ENCODE data around the gene SLC2A4. TPM values are rescaled to one million over a fixed set of nuclear protein-coding genes. Genes with fewer than 3 reads are reported as not detected.

SLC2A4 gene
- total RNA-seq, 1 experiment from 2014 or later = not detected

- H4K20me1 ChIP-seq (ENCODE audit: insufficient read depth, low read depth, low read length) = no peaks in the 10 kb centered on the region
- peaks cover 11% of the 10 kb centered on the region for H3K4me1 ChIP-seq (ENCODE audit: low read length)
- no peak overlapping the region; the same call in 1 of the 2 replicates for H3K9ac ChIP-seq (ENCODE audit: low read length)
- no peak overlapping the region for H3K4me2 ChIP-seq (ENCODE audit: low read depth, low read length, poor library complexity, severe bottlenecking)
- H3K27ac ChIP-seq (ENCODE audit: low read length) = no peak overlapping the region
- H3K79me2 ChIP-seq (ENCODE audit: low read length) = peaks cover 24% of the 10 kb centered on the region
- DNase-seq = no peak
- peaks cover 20% of the 10 kb centered on the region for H3K36me3 ChIP-seq (ENCODE audit: insufficient read depth, low read length)
- no peaks in the 10 kb centered on the region for H3K27me3 ChIP-seq (ENCODE audit: low read length)
- no peak overlapping the region for H3K4me3 ChIP-seq (ENCODE audit: low read length)
- no peak overlapping the region for H2AFZ ChIP-seq (ENCODE audit: low read length)
- no peaks in the 10 kb centered on the region for H3K9me2 ChIP-seq (replicated peaks; ENCODE audit: insufficient read depth, low read length)
- no peaks in the 10 kb centered on the region for H3K9me3 ChIP-seq (ENCODE audit: low read length)
Measured at GRCh38 chr17:7324438-7324779, 42.9 kb downstream of the SLC2A4 start.

DNA sequence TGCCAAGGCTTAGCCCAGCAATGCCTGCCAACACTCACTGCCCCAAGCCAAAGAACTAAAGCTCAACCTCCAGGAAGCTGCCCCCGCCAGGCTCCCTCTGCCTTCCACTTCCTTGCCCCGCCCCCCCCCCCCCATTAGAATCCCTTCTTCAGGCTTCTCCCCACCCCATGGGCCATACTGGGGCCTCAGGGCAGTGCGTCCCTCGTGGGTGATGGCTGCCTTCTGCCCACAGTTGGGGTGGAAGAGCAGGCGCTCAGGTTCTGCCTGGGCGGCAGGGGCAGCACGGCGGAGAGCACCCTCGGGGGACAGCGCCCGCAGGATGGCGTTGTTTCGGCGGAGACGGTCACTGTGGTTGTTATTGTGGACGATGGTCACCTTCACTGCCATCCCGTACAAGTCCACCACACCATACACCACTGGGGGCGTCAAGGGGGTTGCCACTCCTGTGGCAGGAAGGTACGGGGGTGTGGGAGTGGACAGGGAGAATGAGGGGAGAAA, 43.6 kb downstream of the SLC2A4 start:
- no peak for DNase-seq
- no peak overlapping the region for H3K4me3 ChIP-seq (ENCODE audit: low read length)
- H3K27ac ChIP-seq (ENCODE audit: low read length) = no peak overlapping the region
- no peak overlapping the region for H2AFZ ChIP-seq (ENCODE audit: low read length)
- H3K79me2 ChIP-seq (ENCODE audit: low read length) = peaks cover 24% of the 10 kb centered on the region
- H3K9me2 ChIP-seq (replicated peaks; ENCODE audit: insufficient read depth, low read length) = no peaks in the 10 kb centered on the region
- H3K36me3 ChIP-seq (ENCODE audit: insufficient read depth, low read length) = peaks cover 20% of the 10 kb centered on the region
- no peaks in the 10 kb centered on the region for H3K27me3 ChIP-seq (ENCODE audit: low read length)
- H4K20me1 ChIP-seq (ENCODE audit: insufficient read depth, low read depth, low read length) = no peaks in the 10 kb centered on the region
- H3K4me2 ChIP-seq (ENCODE audit: low read depth, low read length, poor library complexity, severe bottlenecking) = no peak overlapping the region
- no peak overlapping the region for H3K9ac ChIP-seq (ENCODE audit: low read length)
- peaks cover 16% of the 10 kb centered on the region for H3K4me1 ChIP-seq (ENCODE audit: low read length)
- no peaks in the 10 kb centered on the region for H3K9me3 ChIP-seq (ENCODE audit: low read length)

GRCh38 chr17:7326186-7326585, 44.7 kb downstream of the SLC2A4 start:
- H2AFZ ChIP-seq (ENCODE audit: low read length) = no peak overlapping the region
- no peak for DNase-seq
- H3K27me3 ChIP-seq (ENCODE audit: low read length) = no peaks in the 10 kb centered on the region
- no peak overlapping the region for H3K4me2 ChIP-seq (ENCODE audit: low read depth, low read length, poor library complexity, severe bottlenecking)
- no peak overlapping the region for H3K9ac ChIP-seq (ENCODE audit: low read length)
- no peaks in the 10 kb centered on the region for H4K20me1 ChIP-seq (ENCODE audit: insufficient read depth, low read depth, low read length)
- no peaks in the 10 kb centered on the region for H3K9me2 ChIP-seq (replicated peaks; ENCODE audit: insufficient read depth, low read length)
- H3K9me3 ChIP-seq (ENCODE audit: low read length) = no peaks in the 10 kb centered on the region
- no peak overlapping the region for H3K27ac ChIP-seq (ENCODE audit: low read length)
- peaks cover 23% of the 10 kb centered on the region for H3K4me1 ChIP-seq (ENCODE audit: low read length)
- H3K36me3 ChIP-seq (ENCODE audit: insufficient read depth, low read length) = peaks cover 14% of the 10 kb centered on the region; the same call in 1 of the 2 replicates
- H3K79me2 ChIP-seq (ENCODE audit: low read length) = peaks cover 24% of the 10 kb centered on the region
- H3K4me3 ChIP-seq (ENCODE audit: low read length) = no peak overlapping the region

GRCh38 chr17:7327056-7327455, 45.5 kb downstream of the SLC2A4 start:
- H3K4me2 ChIP-seq (ENCODE audit: low read depth, low read length, poor library complexity, severe bottlenecking) = no peak overlapping the region
- H3K79me2 ChIP-seq (ENCODE audit: low read length) = peaks cover 24% of the 10 kb centered on the region
- H3K27me3 ChIP-seq (ENCODE audit: low read length) = no peaks in the 10 kb centered on the region

GRCh38 chr17:7327501-7327900, 46.0 kb downstream of the SLC2A4 start:
- Histone ChIP-seq H3K9me2 (replicated peaks; ENCODE audit: insufficient read depth, low read length) (no peaks in the 10 kb centered on the region), H3K9ac (ENCODE audit: low read length) (peak overlapping the region; percentile 94), H2AFZ (ENCODE audit: low read length) (no peak overlapping the region), H3K4me2 (ENCODE audit: low read depth, low read length, poor library complexity, severe bottlenecking) (peak overlapping the region; percentile 99), H3K36me3 (ENCODE audit: insufficient read depth, low read length) (peaks cover 13% of the 10 kb centered on the region; the same call in 1 of the 2 replicates), H3K27ac (ENCODE audit: low read length) (no peak overlapping the region), H4K20me1 (ENCODE audit: insufficient read depth, low read depth, low read length) (no peaks in the 10 kb centered on the region), H3K79me2 (ENCODE audit: low read length) (peaks cover 24% of the 10 kb centered on the region), H3K4me3 (ENCODE audit: low read length) (peak overlapping the region; percentile 99; the same call in 1 of the 2 replicates), H3K9me3 (ENCODE audit: low read length) (no peaks in the 10 kb centered on the region), H3K4me1 (ENCODE audit: low read length) (peaks cover 23% of the 10 kb centered on the region), H3K27me3 (ENCODE audit: low read length) (no peaks in the 10 kb centered on the region)
- DNase-seq = no peak

More at GRCh38 chr17:7327056-7327455, 45.5 kb downstream of the SLC2A4 start:
- no peak overlapping the region for H3K27ac ChIP-seq (ENCODE audit: low read length)
- peaks cover 14% of the 10 kb centered on the region; the same call in 1 of the 2 replicates for H3K36me3 ChIP-seq (ENCODE audit: insufficient read depth, low read length)
- H3K9me2 ChIP-seq (replicated peaks; ENCODE audit: insufficient read depth, low read length) = no peaks in the 10 kb centered on the region
- peaks cover 23% of the 10 kb centered on the region for H3K4me1 ChIP-seq (ENCODE audit: low read length)
- H4K20me1 ChIP-seq (ENCODE audit: insufficient read depth, low read depth, low read length) = no peaks in the 10 kb centered on the region
- H2AFZ ChIP-seq (ENCODE audit: low read length) = no peak overlapping the region
- H3K9ac ChIP-seq (ENCODE audit: low read length) = peak overlapping the region; percentile 94; the same call in 1 of the 2 replicates
- DNase-seq = no peak
- no peak overlapping the region for H3K4me3 ChIP-seq (ENCODE audit: low read length)
- H3K9me3 ChIP-seq (ENCODE audit: low read length) = no peaks in the 10 kb centered on the region

DNA sequence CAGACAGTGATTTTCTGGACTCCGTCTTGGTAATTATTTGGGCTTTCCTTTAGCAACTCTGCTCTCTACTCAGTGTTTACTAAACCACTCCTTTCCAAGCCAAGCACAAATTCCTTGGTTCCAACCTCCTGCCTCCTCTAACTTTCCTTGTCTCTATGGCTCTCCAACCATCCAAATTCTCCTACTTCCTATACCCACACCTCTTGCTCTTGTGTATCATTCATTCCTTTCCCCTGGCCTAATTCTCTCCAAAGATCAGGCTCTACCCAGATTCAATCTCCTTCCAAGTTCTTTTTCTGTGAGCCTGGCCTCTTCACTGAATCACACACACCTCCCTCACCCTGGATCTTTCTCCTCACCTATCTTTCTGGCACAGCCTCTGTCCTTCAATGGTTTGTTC, 46.5 kb downstream of the SLC2A4 start:
- H3K9me2 ChIP-seq (replicated peaks; ENCODE audit: insufficient read depth, low read length) = no peaks in the 10 kb centered on the region
- no peak overlapping the region for H3K27ac ChIP-seq (ENCODE audit: low read length)
- H3K9me3 ChIP-seq (ENCODE audit: low read length) = no peaks in the 10 kb centered on the region
- peak overlapping the region; percentile 94 for H3K9ac ChIP-seq (ENCODE audit: low read length)
- H3K36me3 ChIP-seq (ENCODE audit: insufficient read depth, low read length) = peaks cover 8% of the 10 kb centered on the region; the same call in 1 of the 2 replicates
- H2AFZ ChIP-seq (ENCODE audit: low read length) = no peak overlapping the region
- no peak for DNase-seq
- H3K4me2 ChIP-seq (ENCODE audit: low read depth, low read length, poor library complexity, severe bottlenecking) = peak overlapping the region; percentile 99
- no peaks in the 10 kb centered on the region for H3K27me3 ChIP-seq (ENCODE audit: low read length)
- H3K79me2 ChIP-seq (ENCODE audit: low read length) = peaks cover 24% of the 10 kb centered on the region
- no peaks in the 10 kb centered on the region for H4K20me1 ChIP-seq (ENCODE audit: insufficient read depth, low read depth, low read length)
- H3K4me3 ChIP-seq (ENCODE audit: low read length) = peak overlapping the region; percentile 99
- peaks cover 23% of the 10 kb centered on the region for H3K4me1 ChIP-seq (ENCODE audit: low read length)

DNA sequence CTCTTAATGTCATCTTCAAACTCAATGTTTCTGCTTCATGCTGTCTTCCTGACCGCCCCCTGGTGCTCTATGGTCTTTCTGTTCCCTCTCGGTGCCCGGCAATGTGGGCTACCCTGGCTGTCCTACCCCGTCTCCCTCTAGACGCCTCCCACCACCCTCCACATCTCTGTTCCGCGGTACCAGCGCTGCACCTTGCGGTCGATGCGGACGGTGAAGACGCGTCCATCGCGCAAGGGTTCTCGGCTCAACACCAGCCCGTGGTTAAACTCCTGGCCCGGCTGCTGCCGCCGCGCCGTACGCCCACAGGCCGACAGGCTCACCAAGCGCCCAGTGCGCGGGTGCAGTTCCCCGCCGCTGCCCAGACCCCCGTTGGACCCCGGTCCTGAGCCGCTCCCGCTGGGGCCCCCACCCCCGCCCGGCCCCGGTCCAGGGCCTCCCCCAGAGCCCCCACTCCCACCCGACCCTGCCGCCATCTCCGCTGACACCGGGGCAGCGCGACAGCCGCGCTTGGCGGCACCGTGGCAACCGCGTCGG, 47.4 kb downstream of the SLC2A4 start, which contains the start of gene NEURL4:
TSS of gene NEURL4 (minus strand) at position 496 of the 534 bp plus-strand sequence. CDS start at position 473, 23 bp downstream.
- Histone ChIP-seq H3K4me2 (ENCODE audit: low read depth, low read length, poor library complexity, severe bottlenecking) (peak within 1 kb of the TSS; percentile 99), H4K20me1 (ENCODE audit: insufficient read depth, low read depth, low read length) (no peaks in the 10 kb centered on the region), H3K27ac (ENCODE audit: low read length) (peak within 1 kb of the TSS; percentile 75), H3K27me3 (ENCODE audit: low read length) (no peaks in the 10 kb centered on the region), H3K9me2 (replicated peaks; ENCODE audit: insufficient read depth, low read length) (no peaks in the 10 kb centered on the region), H3K9me3 (ENCODE audit: low read length) (no peaks in the 10 kb centered on the region), H3K79me2 (ENCODE audit: low read length) (peaks cover 24% of the 10 kb centered on the region), H3K4me1 (ENCODE audit: low read length) (peaks cover 23% of the 10 kb centered on the region), H3K36me3 (ENCODE audit: insufficient read depth, low read length) (no peaks in the 10 kb centered on the region; the same call in 1 of the 2 replicates), H3K9ac (ENCODE audit: low read length) (peak within 1 kb of the TSS; percentile 94), H3K4me3 (ENCODE audit: low read length) (peak within 1 kb of the TSS; percentile 99), H2AFZ (ENCODE audit: low read length) (peak within 1 kb of the TSS; percentile 78)
- DNase-seq = no peak

DNA sequence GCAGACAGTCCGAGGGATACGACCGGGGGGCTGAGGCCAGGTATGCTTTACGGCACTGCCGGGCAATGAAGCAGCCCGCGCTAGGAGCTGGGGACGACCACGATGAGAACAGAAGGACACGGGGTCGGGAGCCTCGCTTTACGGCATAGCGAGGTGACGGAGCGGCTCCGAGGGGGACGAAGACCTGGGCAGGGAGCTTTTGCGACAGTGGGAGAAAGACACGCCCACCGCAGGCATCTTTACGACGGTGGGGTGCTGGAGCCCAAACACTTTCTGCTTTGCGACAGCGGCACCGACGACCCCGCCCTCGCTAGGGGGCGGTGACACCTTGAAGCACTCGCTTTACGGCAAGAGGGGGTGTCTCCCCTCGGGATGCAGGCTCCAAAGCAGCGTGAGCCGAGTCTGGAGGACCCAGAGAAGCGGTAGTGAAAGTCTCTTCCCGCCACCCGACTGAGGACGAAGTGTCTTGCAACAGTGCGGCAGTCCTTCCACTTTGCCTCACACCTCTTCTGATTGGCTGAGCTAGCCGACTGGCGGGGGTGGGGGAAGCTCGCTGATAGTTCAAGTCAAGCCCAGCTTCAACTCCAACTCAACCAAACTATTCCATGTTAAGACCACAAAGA, 48.0 kb downstream of the SLC2A4 start:
- peak overlapping the region; percentile 99 for H3K4me3 ChIP-seq (ENCODE audit: low read length)
- H3K27me3 ChIP-seq (ENCODE audit: low read length) = no peaks in the 10 kb centered on the region
- peak overlapping the region; percentile 78 for H2AFZ ChIP-seq (ENCODE audit: low read length)
- peak; percentile 100 for DNase-seq
- no peaks in the 10 kb centered on the region; the same call in 1 of the 2 replicates for H3K36me3 ChIP-seq (ENCODE audit: insufficient read depth, low read length)
- peaks cover 24% of the 10 kb centered on the region for H3K79me2 ChIP-seq (ENCODE audit: low read length)
- H3K4me1 ChIP-seq (ENCODE audit: low read length) = peaks cover 23% of the 10 kb centered on the region
- H3K4me2 ChIP-seq (ENCODE audit: low read depth, low read length, poor library complexity, severe bottlenecking) = peak overlapping the region; percentile 99
- peak overlapping the region; percentile 94 for H3K9ac ChIP-seq (ENCODE audit: low read length)
- peak overlapping the region; percentile 75 for H3K27ac ChIP-seq (ENCODE audit: low read length)
- H4K20me1 ChIP-seq (ENCODE audit: insufficient read depth, low read depth, low read length) = no peaks in the 10 kb centered on the region
- no peaks in the 10 kb centered on the region for H3K9me3 ChIP-seq (ENCODE audit: low read length)
- no peaks in the 10 kb centered on the region for H3K9me2 ChIP-seq (replicated peaks; ENCODE audit: insufficient read depth, low read length)
